HG02884 (cell line): ENCODE measurements around the gene IL32.

Experiments used
- ATAC-seq: cut with Tn5 transposase; IDR thresholded peaks from one replicate; pipeline ENCODE4 v1.9.1; 2021; ENCODE audit warnings: mild to moderate bottlenecking, moderate library complexity; ENCODE audit not compliant: unreplicated experiment

Gene IL32

GRCh38 chr16:3088925-3089716, 23.7 kb downstream of the IL32 start:
- no peak for ATAC-seq

- ATAC-seq = no peak
Observed at GRCh38 chr16:3089717-3090592, 24.5 kb downstream of the IL32 start.

- no peak for ATAC-seq
Observed at GRCh38 chr16:3091551-3091950, 26.1 kb downstream of the IL32 start.

GRCh38 chr16:3092501-3092941, 27.1 kb downstream of the IL32 start:
- no peak for ATAC-seq

- no peak for ATAC-seq
Observed at GRCh38 chr16:3094289-3095027, 29.0 kb downstream of the IL32 start.

- ATAC-seq = peak; percentile 65
Observed at GRCh38 chr16:3095869-3096268, 30.4 kb downstream of the IL32 start.

- no peak for ATAC-seq
Observed at GRCh38 chr16:3096362-3096761, 30.9 kb downstream of the IL32 start.

GRCh38 chr16:3097266-3097665, 31.8 kb downstream of the IL32 start:
- ATAC-seq = no peak

- no peak for ATAC-seq
Observed at GRCh38 chr16:3098459-3099394, 33.3 kb downstream of the IL32 start, which contains the start of gene ZSCAN10. Gene ZSCAN10 (minus strand): TSS chr16:3099294. CDS start chr16:3092937, 6,357 bp downstream.

GRCh38 chr16:3099395-3099731, 33.9 kb downstream of the IL32 start:
- ATAC-seq = no peak

GRCh38 chr16:3099732-3100499, 34.5 kb downstream of the IL32 start:
- ATAC-seq = peak; percentile 59

GRCh38 chr16:3101018-3101840, 35.8 kb downstream of the IL32 start:
- ATAC-seq = no peak

- no peak for ATAC-seq
Observed at GRCh38 chr16:3101841-3102470, 36.5 kb downstream of the IL32 start.

- peak; percentile 75 for ATAC-seq
Observed at GRCh38 chr16:3106205-3106928, 40.9 kb downstream of the IL32 start.

GRCh38 chr16:3112058-3112880, 46.8 kb downstream of the IL32 start, which contains the start of gene ZNF205:
Gene ZNF205 (plus strand): TSS chr16:3112586. CDS start chr16:3113431, 845 bp downstream.
- no peak for ATAC-seq

GRCh38 chr16:3112881-3113574, 47.6 kb downstream of the IL32 start:
- ATAC-seq = no peak
